HG03469 (cell line): ENCODE data around the gene TMEM242.

Source experiments
- ATAC-seq: cut with Tn5 transposase; IDR thresholded peaks from one replicate; pipeline ENCODE4 v1.9.1; 2021; ENCODE audit warnings: mild to moderate bottlenecking, moderate library complexity, moderate number of reproducible peaks; ENCODE audit not compliant: unreplicated experiment

The TMEM242 gene

DNA sequence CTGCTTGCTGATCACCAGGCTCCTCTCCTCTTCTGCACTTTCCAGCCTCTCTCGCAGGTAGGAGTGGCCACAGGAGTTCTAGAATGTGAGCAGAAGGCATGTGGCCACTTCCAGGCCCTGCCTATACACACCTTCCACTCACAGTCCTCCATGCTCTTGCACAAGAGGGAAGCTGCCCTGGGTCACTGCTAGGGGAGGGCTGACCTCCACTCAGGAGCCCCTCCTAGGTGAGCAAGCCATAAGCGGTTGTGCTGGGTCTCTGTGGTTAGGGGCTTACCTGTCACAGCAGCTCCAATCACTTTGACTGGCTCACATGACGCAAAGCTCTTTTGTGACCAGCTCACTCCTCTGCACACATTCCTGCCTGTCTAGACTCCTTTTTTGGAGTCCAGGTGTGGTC, 68.2 kb downstream of the TMEM242 start:
- ATAC-seq: no peak

DNA sequence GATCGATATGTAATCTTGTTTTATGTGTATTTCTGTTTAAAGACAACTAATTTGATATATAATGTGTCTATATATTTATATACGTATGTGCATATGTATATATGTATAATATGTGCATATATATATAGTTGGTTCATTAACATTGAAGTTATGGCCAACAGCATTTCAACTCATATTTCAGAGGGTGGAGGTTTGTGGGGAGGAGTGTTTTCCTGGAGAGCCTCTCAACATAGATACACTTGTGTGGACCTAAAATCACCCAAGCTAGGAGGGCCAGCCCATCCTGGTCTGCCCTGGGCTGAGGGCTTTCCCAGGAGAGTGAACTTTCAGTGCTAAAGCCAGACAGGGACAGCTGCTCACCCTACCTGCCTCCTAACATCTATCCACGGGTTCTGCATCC, 68.8 kb downstream of the TMEM242 start:
- no peak for ATAC-seq

DNA sequence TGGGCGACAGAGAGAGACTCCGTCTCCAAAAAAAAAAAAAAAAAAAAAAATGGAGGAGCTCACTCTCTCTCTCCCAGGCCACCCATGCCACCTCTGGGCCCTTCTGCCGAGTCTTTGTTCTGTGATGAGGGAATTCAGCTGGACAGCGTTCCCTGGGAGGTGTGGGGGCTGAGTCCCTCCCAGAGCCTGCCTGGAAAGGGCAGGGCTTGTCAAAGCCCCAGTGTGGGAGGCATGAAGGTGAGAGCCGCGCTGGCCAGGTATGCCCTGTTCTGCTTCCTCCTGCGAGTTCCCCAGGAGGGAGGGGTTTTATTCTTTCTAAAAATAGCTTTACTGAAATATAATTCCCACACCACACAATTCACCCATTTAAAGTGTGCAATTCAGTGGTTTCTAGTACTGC, 69.6 kb downstream of the TMEM242 start:
- no peak for ATAC-seq

DNA sequence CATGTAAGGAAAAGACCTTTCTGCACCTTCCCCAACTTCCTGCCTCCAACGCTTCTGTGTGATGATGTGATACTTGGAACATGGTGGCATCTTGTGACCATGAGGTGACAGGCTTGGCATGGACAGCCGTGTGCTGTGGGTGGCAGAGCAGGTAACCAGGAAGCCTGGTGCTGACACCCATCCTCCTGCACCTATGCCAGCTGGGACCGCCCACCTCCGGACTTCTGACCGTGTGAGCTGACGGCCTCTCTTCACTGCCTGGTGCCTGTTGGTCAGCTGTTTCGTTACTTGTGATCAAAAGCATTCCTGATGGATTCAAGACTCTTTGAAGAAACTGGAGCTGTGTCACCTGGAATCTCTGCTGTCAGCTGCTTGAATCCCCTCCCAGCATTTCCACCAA, 70.3 kb downstream of the TMEM242 start:
- ATAC-seq: no peak

GRCh38 chr6:157251586-157252247, 71.6 kb downstream of the TMEM242 start:
- no peak for ATAC-seq

DNA sequence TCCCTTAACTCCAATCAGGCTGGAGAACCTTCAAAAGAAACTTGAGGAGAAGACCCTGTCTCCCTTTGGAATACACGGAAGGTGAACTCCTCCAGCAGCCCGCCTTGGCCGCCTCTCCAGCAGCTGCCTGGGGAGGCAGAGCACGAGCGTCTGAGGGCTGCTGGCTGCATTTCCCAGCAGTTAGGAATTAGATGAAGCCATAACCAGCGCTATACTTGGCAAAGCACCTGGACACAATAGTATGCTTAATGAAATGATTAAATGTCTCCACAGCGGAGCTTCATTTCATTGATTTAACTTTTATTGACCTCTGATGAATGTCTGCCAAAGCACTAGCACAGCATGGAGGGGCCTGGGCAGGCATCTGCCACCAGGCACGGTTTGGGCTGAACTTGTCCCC, 73.5 kb downstream of the TMEM242 start:
- no peak for ATAC-seq

GRCh38 chr6:157248264-157248663, 75.1 kb downstream of the TMEM242 start:
- no peak for ATAC-seq

GRCh38 chr6:157246771-157247484, 76.4 kb downstream of the TMEM242 start:
- no peak for ATAC-seq

DNA sequence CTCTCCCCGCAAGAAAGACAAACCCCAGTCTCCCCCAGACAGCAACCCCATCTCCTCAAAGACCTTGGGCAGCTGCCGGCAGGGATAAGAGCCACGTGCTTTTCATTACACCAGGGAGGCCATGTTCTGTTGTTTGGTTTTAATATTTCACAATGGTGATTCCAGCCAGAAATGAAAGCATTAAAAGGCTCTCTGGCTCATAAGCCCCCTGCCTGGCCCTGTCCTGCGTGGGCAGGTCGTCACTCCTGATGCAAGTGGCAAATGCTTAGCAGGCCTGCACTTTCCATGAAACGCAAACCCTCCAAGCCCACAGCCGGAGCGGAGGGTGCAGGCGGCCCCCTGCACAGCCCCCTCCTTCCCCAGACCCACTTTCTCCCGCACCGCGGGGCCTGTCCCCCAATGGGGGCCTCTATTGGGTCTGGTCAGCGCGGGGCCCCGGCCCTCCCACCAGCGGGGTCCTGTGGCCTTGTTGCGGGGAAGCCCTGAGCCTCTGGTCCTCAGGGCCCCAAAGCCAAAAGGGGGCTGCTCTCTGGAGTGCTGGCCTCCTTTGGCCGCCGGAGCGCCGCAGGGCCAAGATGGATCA, 77.2 kb downstream of the TMEM242 start:
- no peak for ATAC-seq

DNA sequence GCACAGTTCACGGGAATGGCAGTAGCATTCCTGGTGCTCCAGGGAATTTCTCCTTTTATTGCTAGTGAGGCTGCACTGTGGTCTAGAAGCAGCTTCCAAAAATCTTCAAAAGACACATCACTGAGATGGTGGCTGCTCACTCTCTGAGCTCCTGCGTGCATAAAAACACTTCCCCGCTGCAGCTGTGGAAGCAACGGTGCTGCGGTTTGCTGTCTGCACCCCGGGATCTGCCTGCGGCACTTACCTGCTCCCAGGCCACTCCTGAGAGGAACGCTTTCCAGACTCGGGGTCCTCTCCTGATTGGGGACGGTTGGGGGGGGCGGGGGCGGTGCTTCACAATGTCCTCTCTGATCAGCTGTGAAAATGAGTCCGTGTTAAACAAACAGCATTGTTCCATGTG, 77.9 kb downstream of the TMEM242 start:
- no peak for ATAC-seq

GRCh38 chr6:157244780-157245179, 78.5 kb downstream of the TMEM242 start:
- ATAC-seq: no peak

DNA sequence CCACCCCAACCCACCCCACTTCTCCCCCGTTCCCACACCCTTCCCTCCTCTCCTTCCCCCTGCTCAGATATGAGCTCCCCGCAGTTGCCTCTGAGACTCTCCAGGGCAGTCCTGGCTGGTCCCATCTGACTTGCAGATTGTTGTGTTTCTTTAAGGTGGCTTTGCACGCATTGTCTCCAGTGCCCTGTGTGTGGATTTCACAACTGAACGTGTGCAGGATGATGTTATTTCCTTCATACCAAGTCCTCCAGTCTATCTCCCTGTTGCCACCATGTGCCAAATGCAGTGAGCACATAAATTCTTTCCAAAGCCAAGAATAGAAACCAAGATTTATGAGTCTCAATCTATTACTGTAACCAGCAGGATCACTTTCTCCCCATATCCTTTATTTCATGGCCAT, 79.1 kb downstream of the TMEM242 start:
- ATAC-seq: no peak

DNA sequence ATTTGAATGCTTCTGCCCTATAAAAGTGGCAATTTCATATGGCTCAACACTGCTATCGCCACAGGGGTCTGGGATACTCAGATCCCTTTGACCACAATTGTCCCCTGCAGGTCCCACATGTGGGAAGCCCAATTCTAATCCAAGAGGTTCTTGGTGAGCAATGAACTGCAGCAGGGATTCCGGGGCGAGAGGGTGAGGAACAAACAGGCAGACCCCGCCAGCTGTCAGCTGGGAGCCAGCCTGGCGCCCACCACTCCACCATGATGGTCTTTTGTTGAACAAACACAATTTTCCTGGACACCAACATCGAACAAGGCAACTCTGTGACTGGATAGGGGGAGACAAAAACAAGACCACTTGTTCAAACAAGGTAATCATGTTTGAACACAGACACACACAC, 80.5 kb downstream of the TMEM242 start:
- ATAC-seq: no peak

GRCh38 chr6:157240960-157241311, 82.4 kb downstream of the TMEM242 start:
- no peak for ATAC-seq

GRCh38 chr6:157240059-157240959, 83.0 kb downstream of the TMEM242 start:
- no peak for ATAC-seq

- no peak for ATAC-seq
Observed at GRCh38 chr6:157239671-157240058, 83.7 kb downstream of the TMEM242 start.
